Upper lobe of left lung (tissue), 4 donors: ENCODE measurements around the gene MAMDC4.

Experiments used
- POLR2A ChIP-seq, 4 donors: fragments of 450-650 bp; IDR thresholded peaks; one replicate each; pipeline ENCODE4 v1.5.1; 2016 to 2017; ENCODE audit warnings: antibody characterized with exemption in 4 of 4, mild to moderate bottlenecking in 2 of 4
- POLR2AphosphoS5 ChIP-seq, 2 donors: sonication (generic); formaldehyde crosslinking; IDR thresholded peaks; one replicate each; pipeline ENCODE4 v1.5.1; 2017; ENCODE audit warnings: antibody characterized with exemption in 2 of 2
- TF ChIP-seq, protein P1 (sequence below), 6 experiments: fragments of 450-650 bp in 4 of 6; fragments of 200-600 bp in 2 of 6; sonication (generic) in 2 of 6; IDR thresholded peaks; one replicate each; pipeline ENCODE4 v1.5.1; 2016 to 2019; ENCODE audit warnings: antibody characterized with exemption in 6 of 6

DNA sequence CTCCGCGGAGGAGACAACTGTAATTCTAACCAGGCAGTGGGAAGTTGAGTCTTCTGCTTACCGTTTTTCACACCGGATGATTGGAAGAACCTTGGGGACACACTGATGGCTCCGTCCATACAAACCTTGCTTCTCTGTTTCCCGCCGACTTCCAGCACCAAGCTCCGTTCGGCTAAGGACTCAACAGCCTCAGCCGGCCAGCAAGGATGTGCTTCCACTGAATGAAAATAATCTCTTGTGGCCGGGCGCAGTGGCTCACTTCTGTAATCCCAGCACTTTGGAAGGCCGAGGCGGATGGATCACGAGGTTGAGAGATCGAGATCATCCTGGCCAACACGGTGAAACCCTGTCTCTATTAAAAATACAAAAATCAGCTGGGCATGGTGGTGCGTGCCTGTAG, 15.8 kb downstream of the MAMDC4 start:
- TF ChIP-seq, protein P1, sequence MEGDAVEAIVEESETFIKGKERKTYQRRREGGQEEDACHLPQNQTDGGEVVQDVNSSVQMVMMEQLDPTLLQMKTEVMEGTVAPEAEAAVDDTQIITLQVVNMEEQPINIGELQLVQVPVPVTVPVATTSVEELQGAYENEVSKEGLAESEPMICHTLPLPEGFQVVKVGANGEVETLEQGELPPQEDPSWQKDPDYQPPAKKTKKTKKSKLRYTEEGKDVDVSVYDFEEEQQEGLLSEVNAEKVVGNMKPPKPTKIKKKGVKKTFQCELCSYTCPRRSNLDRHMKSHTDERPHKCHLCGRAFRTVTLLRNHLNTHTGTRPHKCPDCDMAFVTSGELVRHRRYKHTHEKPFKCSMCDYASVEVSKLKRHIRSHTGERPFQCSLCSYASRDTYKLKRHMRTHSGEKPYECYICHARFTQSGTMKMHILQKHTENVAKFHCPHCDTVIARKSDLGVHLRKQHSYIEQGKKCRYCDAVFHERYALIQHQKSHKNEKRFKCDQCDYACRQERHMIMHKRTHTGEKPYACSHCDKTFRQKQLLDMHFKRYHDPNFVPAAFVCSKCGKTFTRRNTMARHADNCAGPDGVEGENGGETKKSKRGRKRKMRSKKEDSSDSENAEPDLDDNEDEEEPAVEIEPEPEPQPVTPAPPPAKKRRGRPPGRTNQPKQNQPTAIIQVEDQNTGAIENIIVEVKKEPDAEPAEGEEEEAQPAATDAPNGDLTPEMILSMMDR (IDR thresholded peaks at IDR 0.05) = no peak
- no peak for TF ChIP-seq POLR2AphosphoS5 (IDR thresholded peaks at IDR 0.05)
- no peak for TF ChIP-seq POLR2A (IDR thresholded peaks at IDR 0.05)
